ENCODE measurements around the gene LRP4. TPM values are rescaled to one million over a fixed set of nuclear protein-coding genes. Genes with fewer than 3 reads are reported as not detected.

Gene LRP4
- total and polyA plus RNA-seq, 2 of the 4 experiments (the other 2 are of a cell fraction): 4.1 to 5.8 TPM

GRCh38 chr11:46892838-46893237 lies 25.5 kb downstream of the LRP4 start:
- TF ChIP-seq CEBPB (IDR thresholded peaks at IDR 0.05; ENCODE audit: low read depth, low read length) (no peak), RFX5 (IDR thresholded peaks at IDR 0.05; ENCODE audit: low read depth, low read length) (no peak), SMC3 (IDR thresholded peaks at IDR 0.05; ENCODE audit: low read depth, low read length) (no peak), MAZ (IDR thresholded peaks at IDR 0.05; ENCODE audit: borderline replicate concordance, low read depth, low read length) (no peak), RAD21 (IDR thresholded peaks at IDR 0.05; ENCODE audit: low read length) (no peak)
- Histone ChIP-seq H3K23ac (ENCODE audit: low read depth, low read length) (no peak overlapping the region), H3K18ac (ENCODE audit: low read depth, low read length) (no peak overlapping the region), H3K9ac (ENCODE audit: low read depth, low read length) (no peak overlapping the region), H2AK5ac (ENCODE audit: low read depth, low read length) (no peak overlapping the region), H3K4me2 (ENCODE audit: low read depth, low read length) (no peak overlapping the region), H3K9me1 (ENCODE audit: insufficient read depth, low read length) (no peaks in the 10 kb centered on the region), H3K9me3 (ENCODE audit: control insufficient read depth, insufficient read depth, low read length) (no peaks in the 10 kb centered on the region), H4K5ac (ENCODE audit: low read depth, low read length) (no peak overlapping the region), H3K4me1 (ENCODE audit: control insufficient read depth, insufficient read depth, low read length) (no peaks in the 10 kb centered on the region; the same call in 1 of the 2 replicates), H4K20me1 (ENCODE audit: insufficient read depth, low read length) (no peaks in the 10 kb centered on the region), H2BK15ac (ENCODE audit: low read depth, low read length) (no peak overlapping the region), H3K4ac (ENCODE audit: low read depth, low read length) (no peak overlapping the region), H2BK20ac (ENCODE audit: low read depth, low read length) (no peak overlapping the region), H2AK9ac (replicated peaks; ENCODE audit: low read depth, low read length, poor library complexity) (no peak overlapping the region), H3K56ac (ENCODE audit: extremely low read depth, insufficient read depth, low read length) (no peak overlapping the region), H3K27ac (ENCODE audit: insufficient read depth, low read length) (no peak overlapping the region), H3K36me3 (ENCODE audit: control insufficient read depth, insufficient read depth, low read length) (peaks cover 6% of the 10 kb centered on the region), H2BK5ac (ENCODE audit: low read depth, low read length, poor library complexity, severe bottlenecking) (no peak overlapping the region), H2BK120ac (ENCODE audit: low read depth, low read length) (no peak overlapping the region), H3K14ac (replicated peaks; ENCODE audit: low read depth, low read length) (no peak overlapping the region), H4K8ac (ENCODE audit: low read depth in 2 of 2, low read length in 2 of 2) (no peak overlapping the region), H4K91ac (ENCODE audit: insufficient read depth, low read depth, low read length) (no peak overlapping the region), H3K27me3 (ENCODE audit: control insufficient read depth, insufficient read depth, low read length) (no peaks in the 10 kb centered on the region), H2AFZ (replicated peaks; ENCODE audit: low read length, poor library complexity) (no peak overlapping the region), H3K79me1 (ENCODE audit: low read depth in 1 of 2, low read length in 2 of 2) (no peaks in the 10 kb centered on the region), H3K4me3 (ENCODE audit: insufficient read depth, low read depth, low read length) (no peak overlapping the region)
- intact Hi-C loops (cut with micrococcal nuclease) (no loop called here), in situ Hi-C loops (cut with MboI; ENCODE audit: low sequenced_read_pairs) (loop anchor here (25.0 kb wide), 1 partner anchor 469 kb away; the partner anchor contains the start of gene MYBPC3), dilution Hi-C loops (cut with HindIII; ENCODE audit: low sequenced_read_pairs, unreplicated experiment) (no loop called here)
- no peak for ATAC-seq (ENCODE audit: low read depth)
- BruUV-seq (replicated peaks): no TSS peak
- CTCF ChIA-PET: interaction anchor here (1.6 to 2.0 kb wide), 2 partner anchors 260 to 261 kb away, joined by 4 to 8 read pairs; no protein-coding TSS in a partner anchor
- no peak for DNase-seq
- POLR2A ChIA-PET (ENCODE audit: unreplicated experiment): no interaction called here
- 100% methylated on average over 5 of the region's 9 CpGs; no CpG with 5 or more reads in 1 of the 2 experiments for WGBS, 2 experiments (ENCODE audit: extremely low coverage in 2 of 2, insufficient read length in 1 of 2)
